NOMO-1 treated with DMSO at 0.1 percent for 48 hours (cell line): ENCODE data around the gene ARFGAP2.
"Not testable (repeated sequence)": the region's sequence is repeated elsewhere in the genome, so short reads cannot be mapped to it uniquely, and the experiment has no call there.

ENCODE experiments used
- DNase-seq: peaks from one replicate; lab custom pipeline; 2025; ENCODE audit not compliant: unreplicated experiment; lab: John Stamatoyannopoulos, UW

ARFGAP2 gene

DNA sequence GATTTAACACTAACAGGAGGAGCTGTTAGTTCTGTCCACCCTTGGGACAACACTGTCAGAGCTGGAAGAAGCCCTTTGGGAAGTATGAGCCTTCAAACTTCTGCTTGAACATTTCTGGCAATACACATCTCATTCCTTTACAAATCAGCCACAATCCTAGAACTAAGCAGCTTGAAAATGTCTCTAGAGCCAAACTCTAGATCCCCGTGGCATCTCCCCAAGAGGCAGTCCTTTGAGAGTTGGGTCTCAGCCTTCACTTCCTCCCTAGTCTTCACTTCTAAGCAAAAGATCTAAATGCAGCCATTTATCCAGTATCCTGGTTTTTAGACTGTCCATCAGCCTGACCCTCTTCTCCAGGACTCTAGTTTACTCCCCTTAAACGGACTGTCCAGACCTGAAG lies 26.9 kb downstream of the ARFGAP2 start:
- DNase-seq = no peak

DNA sequence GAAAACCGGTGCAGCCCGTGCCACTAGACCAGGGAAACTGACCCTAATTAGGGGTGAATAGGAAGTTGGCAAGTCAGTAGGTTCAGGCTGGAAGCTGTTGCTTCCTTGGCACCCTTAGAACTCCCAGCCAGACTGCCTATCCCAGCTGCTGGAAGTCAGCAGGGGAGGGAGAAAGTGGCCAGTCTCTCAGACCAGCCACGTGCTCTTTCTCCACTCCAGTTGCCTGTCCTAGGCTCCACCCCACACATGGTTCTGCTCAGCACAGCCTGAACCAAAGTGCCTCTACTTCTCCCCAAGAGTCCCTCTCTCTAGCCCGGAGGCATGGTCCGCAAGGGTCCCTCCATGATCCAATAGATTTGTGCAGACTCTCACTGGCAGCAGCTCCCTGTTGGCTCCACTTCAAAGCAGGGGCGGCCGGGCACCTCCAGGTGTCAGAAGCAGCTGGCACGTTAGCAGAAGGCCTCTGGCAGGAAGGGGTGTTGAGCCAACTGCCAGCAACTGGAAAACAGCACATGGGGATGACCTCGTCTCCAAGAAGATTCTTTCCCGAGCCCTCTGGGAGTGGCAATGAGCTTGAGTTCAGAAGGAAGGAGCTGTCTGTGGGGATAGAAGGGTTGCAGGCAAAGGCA lies 27.7 kb downstream of the ARFGAP2 start:
- no peak for DNase-seq

DNA sequence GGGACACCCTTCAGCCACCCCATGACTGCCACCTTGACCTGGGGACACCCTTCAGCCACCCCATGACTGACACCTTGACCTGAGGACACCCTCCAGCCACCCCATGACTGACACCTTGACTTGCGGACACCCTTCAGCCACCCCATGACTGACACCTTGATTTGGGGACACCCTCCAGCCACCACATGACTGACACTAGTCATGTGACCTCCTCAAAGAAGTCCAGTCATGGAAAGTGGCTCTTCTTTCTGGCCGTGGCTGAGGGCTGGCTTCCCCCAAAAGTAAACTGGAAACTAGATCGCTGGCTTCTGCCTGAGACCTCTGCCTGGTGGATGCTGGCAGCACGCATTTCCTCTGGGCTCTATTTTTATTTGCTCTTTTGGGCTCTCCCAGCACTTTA lies 28.4 kb downstream of the ARFGAP2 start:
- no peak for DNase-seq

DNA sequence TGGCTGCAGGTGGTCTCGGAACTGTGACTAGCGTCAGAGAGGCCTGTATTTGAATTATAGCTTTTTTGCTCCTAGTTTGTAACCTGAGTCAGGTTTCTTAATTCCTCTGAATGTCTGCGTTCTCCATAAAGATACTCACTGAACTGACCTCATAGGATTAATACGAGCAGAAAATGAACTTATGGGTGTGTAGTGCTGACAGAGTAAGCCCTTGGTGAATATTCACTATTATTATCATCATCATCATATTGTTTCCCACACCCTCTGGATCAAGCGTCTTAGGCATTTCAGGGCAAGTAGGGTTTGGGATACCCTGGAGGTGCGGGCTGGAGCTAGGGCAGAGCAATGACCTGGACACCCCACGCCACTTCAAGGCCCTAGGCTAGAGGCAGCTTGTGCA lies 29.0 kb downstream of the ARFGAP2 start:
- no peak for DNase-seq

DNA sequence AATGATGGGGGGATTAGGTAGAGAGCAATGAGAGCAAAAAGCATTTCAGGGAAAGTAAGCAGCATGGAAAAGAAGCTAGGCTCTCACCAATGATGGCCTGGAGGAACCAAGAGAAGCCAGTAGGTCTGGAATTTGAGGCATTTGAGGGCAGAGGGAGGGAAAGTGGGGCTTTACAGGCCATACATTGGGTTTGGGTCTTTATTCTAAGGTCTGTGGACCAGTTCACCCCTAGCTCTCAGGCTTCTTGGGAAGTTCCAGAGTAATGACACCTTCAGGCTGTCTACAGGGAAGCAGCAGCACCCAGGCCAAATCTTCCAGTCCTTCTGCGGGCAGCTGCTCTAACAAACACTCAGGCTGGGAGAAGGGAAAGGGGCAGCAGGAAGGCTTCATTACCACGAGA lies 29.4 kb downstream of the ARFGAP2 start:
- no peak for DNase-seq

DNA sequence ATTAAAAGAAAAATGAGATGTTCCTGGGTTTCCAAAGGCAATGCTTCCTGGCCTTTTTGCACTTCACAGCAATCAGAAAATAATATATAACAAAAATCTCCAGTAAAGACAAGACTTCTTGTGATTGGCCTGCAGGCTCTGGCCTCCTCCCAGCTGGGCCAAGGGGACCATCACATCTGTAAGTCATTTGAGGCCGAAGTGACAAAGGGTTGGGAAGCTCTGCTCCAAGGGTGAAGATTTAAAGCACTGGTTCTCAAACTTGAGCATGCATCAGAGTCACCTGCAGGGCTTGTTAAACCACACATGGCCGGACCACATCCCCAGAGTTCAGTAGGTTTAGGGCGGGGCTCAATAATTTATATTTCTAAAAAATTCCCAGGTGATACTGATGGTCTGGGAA lies 32.1 kb downstream of the ARFGAP2 start:
- no peak for DNase-seq

DNA sequence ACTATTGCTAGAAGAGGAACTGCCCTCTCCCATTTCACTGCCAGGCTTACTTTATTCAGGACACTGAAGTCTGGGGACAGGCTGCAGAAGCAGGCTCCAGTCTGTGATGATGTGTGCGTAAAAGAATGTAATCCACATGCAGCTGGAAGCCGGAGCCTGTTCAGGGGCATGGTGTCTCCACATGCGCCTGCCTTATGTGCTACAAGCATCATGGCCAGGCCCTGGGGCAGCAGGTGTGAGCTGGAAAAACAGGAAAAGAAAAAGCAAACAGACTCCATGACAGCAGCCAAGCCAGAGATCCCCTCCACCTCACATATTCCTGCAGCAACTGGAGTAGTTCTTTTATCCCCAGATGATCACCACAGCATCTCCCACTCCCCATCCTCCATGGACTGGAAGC lies 33.4 kb downstream of the ARFGAP2 start:
- no peak for DNase-seq

DNA sequence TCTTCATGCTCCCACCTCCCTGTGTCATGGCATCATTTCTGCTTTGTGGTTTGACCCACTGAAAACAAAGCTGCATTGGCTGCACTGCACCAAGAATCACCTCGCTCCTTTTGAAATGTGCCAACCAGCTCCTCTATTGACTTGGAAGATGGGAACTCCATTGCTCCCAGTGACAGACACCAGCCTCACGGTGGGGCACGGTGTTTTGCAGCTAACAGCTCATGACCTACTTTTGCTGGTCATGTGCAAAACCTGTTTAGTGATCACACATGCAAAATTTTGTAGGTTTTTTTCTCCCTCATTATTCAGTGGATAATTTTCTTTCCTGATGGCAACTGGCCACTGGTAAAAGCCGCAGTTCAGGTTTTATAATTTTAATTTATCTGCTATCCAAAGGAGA lies 36.8 kb downstream of the ARFGAP2 start:
- no peak for DNase-seq

DNA sequence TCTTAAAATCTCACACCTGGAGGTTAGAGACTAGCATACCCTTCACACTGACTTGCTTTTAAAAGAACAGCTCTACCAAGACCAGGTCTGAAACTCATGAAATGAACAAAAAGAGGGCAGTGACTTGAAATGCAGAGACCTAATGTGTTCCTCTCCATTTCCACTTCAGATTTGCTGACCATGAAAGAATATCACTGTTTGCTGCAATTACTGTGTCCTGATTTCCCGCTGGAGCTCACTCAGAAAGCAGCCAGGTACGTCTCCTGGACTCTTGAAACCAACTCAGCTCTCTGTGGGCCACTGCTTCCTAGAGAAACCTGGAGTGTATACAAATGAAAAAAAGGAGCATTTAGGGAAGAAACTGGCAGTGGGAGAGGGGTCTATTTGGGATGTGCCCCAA lies 39.2 kb downstream of the ARFGAP2 start:
- no peak for DNase-seq

DNA sequence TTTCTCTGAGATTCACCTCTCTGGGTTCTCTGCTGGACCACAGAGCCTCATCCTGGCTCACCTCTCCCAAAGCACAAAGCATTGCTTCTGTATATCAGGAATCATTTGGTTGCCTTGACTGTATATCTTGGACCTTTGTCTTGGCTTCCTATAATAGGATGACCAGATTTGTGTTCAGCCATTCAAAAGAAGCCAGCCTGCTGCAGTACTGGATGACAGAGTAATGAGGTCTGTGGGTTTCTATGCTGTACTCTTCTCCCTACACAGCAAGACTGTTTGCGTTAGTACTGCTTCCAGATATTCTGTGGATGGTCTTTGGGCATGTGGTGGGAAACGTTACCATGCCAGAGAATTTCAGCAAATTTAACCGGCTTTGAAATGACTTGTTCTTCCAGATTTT lies 39.8 kb downstream of the ARFGAP2 start:
- no peak for DNase-seq

DNA sequence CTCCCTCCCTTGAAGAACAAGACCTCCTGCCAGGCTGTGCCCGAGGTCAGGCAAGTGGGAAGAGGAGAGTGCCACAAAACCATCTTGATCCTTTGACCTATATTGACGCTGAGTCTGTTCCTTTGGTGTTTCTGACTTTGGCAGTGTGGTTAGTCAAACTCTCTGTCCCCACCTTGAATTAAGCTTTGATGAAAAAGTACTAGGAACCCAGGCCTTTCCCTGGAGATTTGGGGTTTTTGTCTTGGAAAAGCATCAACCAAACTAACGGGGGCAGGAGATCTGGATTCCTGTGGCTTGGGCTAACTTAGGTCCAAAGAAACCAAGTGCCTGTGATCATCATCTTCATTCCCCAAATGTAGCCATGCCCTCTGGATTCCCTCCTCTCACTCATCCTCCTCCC lies 40.4 kb downstream of the ARFGAP2 start:
- no peak for DNase-seq

DNA sequence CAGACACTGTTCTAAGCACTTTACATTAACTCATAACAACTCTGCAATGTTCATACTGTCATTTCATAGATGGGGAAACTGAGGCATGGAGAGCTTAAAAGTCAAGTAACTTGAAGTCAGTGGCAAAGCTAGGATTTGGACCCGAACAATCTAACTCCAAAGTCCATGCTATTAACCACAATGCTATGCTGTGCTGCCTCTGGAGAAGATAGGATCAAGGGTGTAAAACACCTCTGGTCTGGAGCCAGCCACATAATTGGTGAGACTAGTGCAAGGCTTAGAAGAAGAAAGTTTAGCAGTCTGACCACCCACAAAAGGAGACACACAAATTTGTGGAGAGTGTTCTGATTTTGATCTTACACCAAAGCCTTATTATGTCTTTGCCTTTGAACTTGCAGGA lies 43.7 kb downstream of the ARFGAP2 start:
- DNase-seq = no peak

DNA sequence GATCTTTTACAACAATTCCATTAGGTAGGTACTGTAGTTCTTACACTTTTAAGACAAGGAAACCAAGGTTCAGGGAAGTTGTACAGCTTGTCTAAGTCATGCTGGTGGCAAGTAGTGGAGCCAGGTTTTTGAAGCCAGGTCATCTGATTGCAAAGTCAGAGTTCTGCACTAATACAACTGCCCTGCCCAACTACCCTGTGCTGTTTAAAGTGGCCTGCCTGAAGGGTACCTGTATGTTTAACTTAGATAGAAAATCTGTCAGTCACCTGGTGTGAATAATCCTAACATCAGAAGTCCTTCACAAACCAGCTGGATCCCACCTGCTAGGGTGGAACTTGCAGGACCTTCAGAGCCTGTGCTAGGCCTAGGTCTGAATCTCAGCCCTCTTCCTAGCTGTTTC lies 44.2 kb downstream of the ARFGAP2 start:
- DNase-seq = no peak

DNA sequence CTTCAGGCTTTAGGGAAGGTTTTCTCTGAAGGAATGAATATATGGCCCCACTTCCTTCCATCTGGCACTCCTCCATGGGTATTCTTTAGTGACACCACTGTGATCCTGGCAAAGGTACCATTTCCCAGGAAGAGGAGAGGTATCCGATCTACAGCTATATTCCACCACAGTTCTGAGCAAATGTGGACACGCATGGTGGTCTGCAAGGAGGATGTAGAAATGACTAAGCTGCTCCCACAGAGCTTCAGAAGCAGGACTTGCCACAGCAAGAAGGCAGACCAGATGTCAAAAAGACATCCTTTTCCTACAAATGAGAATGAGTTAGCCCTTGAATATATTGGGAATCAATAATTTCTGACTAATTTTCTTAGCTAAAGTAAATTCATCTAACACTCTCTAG lies 45.5 kb downstream of the ARFGAP2 start:
- DNase-seq = no peak

DNA sequence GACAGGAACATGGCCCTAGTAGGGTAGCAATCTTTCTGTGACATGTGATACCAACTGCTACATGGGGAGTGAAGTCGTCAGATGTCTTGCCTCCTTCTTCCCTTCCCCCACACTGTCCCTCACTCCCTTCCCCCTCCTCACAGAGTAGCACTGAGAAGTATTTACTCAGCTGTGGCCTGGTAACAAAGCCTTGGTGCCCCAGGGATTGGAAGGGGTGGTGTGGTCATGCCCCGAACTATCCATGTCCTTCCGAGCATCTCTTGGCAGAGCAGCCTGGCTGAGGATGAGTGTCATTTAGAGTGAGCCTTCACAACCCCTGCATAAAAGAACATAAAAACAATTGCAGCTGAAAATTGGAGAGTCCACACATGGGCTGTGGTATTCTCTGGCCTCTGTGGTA lies 46.1 kb downstream of the ARFGAP2 start:
- DNase-seq = no peak

DNA sequence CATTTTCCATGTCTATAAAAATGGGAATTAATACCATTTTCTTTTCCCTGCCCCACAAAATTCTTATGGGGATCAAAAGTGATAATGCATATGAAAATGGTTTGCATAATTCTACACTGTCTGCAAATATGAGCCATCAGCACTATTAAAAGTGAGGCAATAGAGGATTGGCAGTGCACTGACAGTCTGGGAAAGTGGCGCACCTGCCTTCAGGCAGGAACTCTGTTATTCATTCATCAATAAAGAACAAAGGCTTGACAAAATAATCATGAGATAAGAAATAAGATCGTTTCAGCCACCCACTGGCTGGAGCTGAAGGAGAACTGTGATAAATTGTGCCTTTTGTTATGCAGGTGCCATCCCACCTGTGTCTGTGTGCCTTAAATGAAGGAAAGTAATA lies 49.5 kb downstream of the ARFGAP2 start:
- DNase-seq = no peak

DNA sequence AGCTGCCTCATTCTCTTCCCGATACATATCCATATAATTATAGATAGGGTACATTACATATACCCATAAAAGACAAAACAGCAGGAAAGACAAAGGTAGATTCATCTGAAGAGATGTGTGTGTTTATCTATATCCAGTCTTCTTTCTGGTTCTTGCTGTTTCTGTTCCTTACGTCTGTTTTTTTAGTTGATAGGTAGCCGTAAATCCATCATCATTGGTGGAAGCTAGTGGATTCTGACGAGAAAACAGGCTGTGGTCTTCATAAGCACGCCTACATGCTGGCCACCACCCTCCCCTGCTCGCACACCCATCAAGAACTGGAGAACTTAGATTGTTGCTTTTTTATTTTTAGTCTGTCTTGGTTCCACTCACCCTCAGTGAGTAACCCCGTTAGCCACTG lies 51.6 kb downstream of the ARFGAP2 start:
- DNase-seq = no peak

DNA sequence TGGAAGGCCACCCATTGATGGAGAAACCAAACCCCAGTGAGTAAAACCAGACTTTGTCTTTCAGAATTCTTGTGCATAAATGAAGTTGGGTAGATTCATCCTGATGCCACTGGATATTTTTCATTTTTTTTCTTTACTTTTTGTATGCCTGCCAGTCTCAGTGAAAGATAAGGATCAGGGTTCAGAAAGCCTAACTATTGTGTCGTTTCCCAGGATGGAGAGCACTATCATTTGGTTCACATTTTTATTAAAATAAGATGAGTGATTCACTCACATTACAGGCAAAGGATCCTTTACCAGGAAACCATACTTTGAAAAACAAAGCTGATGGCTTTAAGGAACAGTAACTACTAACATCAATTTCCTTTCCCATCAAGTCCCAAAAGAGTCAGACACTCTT lies 52.0 kb downstream of the ARFGAP2 start:
- DNase-seq = no peak

DNA sequence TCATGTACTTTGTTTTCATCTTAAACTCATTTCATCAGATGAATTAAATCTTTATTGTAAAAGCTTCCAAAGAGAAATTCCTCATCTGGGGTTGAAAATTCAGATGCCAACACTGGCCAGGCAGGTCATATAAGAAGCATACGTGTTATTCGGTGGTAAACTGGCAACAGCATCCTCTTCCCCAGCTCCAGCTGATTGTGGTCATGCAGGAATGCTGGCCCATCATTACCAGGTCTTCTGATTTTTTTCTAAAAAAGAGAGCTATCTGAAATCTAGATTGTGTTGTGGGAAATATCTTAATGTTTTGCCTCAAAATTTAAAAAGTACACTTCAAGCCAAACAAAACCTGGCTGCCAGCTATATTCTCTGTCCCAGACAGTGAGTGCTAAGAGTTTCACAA lies 53.6 kb downstream of the ARFGAP2 start:
- no peak for DNase-seq

DNA sequence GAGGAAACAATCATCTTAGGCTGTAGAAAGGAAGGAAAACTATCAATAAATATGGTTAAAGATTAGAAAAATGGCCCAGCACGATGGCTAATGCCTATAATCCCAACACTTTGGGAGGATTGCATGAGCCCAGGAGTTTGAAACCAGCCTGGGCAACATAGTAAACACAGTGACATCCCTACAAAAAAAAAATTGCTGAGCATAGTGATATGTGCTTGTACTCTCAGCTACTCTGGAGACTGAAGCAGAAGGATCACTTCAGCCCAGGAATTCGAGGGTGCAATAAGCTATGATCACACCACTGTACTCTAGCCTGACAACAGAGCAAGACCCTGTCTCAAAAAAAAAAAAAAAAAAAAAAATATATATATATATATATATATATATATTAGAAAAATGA lies 54.9 kb downstream of the ARFGAP2 start:
- no peak for DNase-seq

DNA sequence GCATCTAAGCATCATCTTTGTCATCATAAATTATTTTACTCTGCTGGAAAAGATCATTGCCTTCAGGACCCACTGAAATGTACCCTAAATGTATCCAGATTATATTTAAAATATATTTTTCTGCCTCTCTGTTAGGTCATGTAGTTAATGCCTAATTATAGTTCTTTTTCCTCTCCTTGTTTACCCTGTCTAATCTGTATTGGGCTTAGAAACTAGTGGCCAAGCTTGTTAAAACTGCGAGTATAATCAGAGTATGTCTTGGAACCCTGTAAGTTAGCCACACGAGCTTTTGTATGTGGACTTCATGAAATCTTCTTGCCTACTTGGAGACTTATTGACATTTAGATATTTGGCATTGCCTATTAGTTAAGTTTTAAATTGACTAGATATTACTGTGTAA lies 55.6 kb downstream of the ARFGAP2 start:
- DNase-seq = no peak

DNA sequence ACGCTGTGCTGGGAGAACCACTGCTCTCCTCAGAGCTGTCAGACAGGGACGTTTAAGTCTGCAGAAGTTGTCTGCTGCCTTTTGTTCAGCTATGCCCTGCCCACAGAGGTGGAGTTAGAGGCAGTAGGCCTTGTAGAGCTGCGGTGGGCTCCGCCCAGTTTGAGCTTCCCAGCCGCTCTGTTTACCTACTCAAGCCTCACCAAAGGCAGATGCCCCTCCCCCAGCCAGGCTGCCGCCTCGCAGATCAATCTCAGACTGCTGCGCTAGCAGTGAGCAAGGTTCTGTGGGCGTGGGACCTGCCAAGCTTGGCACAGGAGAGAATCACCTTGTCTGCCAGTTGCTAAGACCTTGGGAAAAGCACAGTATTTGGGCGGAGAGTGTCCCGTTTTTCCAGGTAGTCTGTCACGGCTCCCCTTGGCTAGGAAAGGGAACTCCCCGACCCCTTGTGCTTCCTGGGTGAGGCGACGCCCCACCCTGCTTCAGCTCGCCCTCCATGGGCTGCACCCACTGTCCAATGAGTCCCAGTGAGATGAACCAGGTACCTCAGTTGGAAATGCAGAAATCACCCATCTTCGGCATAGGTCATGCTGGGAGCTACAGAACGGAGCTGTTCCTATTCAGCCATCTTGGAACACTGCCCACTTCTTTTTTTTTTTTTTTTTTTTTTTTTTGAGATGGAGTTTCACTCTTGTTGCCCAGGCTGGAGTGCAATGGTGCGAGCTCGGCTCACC lies 57.6 kb downstream of the ARFGAP2 start:
- DNase-seq = not testable (repeated sequence)
